GM13976 (cell line): Measurements from ENCODE around the gene MEIKIN.

Experiments
- DNase-seq: peaks from one replicate; pipeline ENCODE4 v3.0.0; 2012; ENCODE audit warnings: low spot score
- CTCF ChIP-seq: IDR thresholded peaks from 2 replicates; pipeline ENCODE4 v1.5.1; 2012; ENCODE audit warnings: borderline replicate concordance, mild to moderate bottlenecking; ENCODE audit not compliant: insufficient read depth; ENCODE audit errors: extremely low read depth, missing control alignments, control extremely low read depth
- in situ Hi-C: fragments of 300-500 bp; cut with MboI; formaldehyde crosslinking; loops from one replicate; pipeline ENCODE4 v1.12.0; 2022; ENCODE audit warnings: low sequenced_read_pairs, mixed read lengths, inconsistent platforms; ENCODE audit not compliant: unreplicated experiment

Gene MEIKIN

GRCh38 chr5:131796793-131797693 lies 148.4 kb downstream of the MEIKIN start, which contains the start of gene FNIP1:
TSS of gene FNIP1 (minus strand) at chr5:131797017. CDS start at chr5:131796921, 96 bp downstream.
- in situ Hi-C loops, result no loop called here
- TF ChIP-seq CTCF, result no peak
- peak; percentile 100 for DNase-seq

GRCh38 chr5:131795879-131796792 lies 149.3 kb downstream of the MEIKIN start:
- DNase-seq, result peak; percentile 56
- no peak for TF ChIP-seq CTCF
- in situ Hi-C loops, result no loop called here

- in situ Hi-C loops, result no loop called here
- no peak for DNase-seq
- TF ChIP-seq CTCF, result no peak
Observed at GRCh38 chr5:131795228-131795627, 150.2 kb downstream of the MEIKIN start.

GRCh38 chr5:131794586-131794985 lies 150.9 kb downstream of the MEIKIN start:
- DNase-seq, result no peak
- in situ Hi-C loops, result no loop called here
- TF ChIP-seq CTCF, result no peak

- no peak for DNase-seq
- in situ Hi-C loops, result no loop called here
- TF ChIP-seq CTCF, result no peak
Observed at GRCh38 chr5:131792896-131793295, 152.6 kb downstream of the MEIKIN start.

GRCh38 chr5:131791866-131792265 lies 153.6 kb downstream of the MEIKIN start:
- TF ChIP-seq CTCF, result no peak
- DNase-seq, result no peak
- in situ Hi-C loops, result no loop called here
